ENCODE results near the gene GLYATL1. TPM values are rescaled to one million over a fixed set of nuclear protein-coding genes. Genes with fewer than 3 reads are reported as not detected.

GLYATL1 gene, protein sequence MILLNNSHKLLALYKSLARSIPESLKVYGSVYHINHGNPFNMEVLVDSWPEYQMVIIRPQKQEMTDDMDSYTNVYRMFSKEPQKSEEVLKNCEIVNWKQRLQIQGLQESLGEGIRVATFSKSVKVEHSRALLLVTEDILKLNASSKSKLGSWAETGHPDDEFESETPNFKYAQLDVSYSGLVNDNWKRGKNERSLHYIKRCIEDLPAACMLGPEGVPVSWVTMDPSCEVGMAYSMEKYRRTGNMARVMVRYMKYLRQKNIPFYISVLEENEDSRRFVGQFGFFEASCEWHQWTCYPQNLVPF
- total RNA-seq (2014; rRNA removed; shearing (Covaris generic)), result 0.56 and 1.5 TPM in 2 replicates

- no peak for DNase-seq (ENCODE audit: low spot score)
These were observed at the start of gene GLYATL1 for GRCh38 chr11:58939277-58939676. GLYATL1 (plus strand) TSS chr11:58939488; CDS start chr11:58947088, 7,600 bp downstream.

GRCh38 chr11:58893899-58894298, 45.4 kb upstream of the GLYATL1 start:
- DNase-seq (ENCODE audit: low spot score), result no peak

- DNase-seq (ENCODE audit: low spot score), result no peak
These were observed 41.2 kb upstream of the GLYATL1 start for GRCh38 chr11:58898106-58898505.

DNA sequence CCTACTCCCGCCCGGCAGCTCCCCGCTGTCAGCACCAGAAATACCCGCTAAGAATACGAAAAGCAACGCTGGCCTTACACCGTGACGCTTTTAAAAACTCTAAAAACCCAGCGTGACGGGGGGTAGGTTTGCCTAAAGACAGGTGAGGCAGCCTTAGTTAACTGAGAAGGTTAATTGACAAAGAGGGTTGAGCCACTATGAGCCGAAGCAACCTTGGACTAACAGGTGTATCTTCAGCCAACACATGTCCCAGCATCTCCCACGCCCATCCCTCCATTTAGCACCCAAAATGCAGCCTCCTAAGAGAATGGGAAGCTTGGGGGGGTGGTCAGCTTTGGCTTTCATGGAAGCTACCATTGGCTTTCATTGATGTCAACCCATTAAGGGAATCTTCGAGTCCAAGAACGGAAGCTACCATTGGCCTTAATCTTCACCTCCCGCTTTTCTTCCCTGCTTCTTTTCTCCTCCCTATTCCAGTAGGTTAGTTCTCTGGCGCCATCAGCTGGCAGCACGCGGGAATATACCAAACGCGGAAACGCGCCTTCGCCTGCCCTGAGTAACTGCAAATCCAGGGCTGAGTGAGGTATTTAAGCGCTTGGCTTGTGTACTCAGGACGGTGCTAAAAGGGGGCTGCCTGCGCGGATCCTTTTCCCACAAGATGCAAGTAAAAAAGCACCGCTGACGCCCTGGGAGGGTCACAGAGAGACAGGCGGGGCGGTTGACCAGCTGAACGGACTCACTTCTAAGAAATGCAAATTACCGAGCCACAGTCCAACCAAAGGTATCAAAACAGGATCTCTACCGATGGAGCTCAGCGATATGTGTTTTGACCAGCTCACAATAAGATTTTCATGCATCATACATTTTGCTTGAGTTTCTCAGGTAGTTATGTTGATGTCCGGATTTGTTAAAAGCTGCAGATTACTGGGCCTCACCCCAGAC, 38.5 kb upstream of the GLYATL1 start:
- DNase-seq (ENCODE audit: low spot score), result peak; percentile 27

GRCh38 chr11:58902881-58903280, 36.4 kb upstream of the GLYATL1 start:
- DNase-seq (ENCODE audit: low spot score), result no peak

DNA sequence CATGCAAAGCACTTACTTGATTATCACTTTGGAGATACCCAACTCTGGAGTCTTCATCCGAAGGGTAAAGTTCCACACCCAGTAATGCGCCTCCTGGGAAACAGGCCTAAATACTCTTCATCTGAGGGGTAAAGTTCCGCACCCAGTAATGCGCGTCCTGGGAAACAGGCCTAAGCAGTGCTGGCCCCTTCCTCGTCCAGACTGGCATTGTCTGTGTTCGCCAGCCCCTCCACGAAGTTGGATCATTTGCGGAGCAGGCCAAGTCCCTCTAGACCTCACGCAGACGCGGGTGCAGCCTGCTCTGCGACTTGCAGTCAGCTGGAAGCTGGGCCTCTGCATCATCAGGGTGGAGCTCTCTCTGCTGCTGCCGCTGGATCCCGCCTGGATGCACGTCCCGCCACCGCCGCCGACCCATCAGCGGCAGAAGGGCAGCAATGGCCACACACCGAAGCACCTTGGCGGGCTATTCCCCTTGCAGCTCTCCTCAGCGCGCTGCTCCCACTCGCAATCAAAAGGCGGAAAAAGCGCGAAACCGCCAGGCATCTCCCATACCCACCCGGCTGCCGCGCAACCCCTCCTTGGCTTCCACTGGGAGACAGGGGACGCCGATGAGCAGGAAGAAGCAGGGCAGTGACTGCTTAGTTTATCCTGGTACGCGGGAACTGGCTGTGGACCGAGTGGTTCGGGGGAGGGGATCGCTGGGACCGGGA, 34.1 kb upstream of the GLYATL1 start:
- peak; percentile 56 for DNase-seq (ENCODE audit: low spot score)

GRCh38 chr11:58905721-58906547, 33.4 kb upstream of the GLYATL1 start:
- peak; percentile 90 for DNase-seq (ENCODE audit: low spot score)

GRCh38 chr11:58907780-58908179, 31.5 kb upstream of the GLYATL1 start:
- no peak for DNase-seq (ENCODE audit: low spot score)

DNA sequence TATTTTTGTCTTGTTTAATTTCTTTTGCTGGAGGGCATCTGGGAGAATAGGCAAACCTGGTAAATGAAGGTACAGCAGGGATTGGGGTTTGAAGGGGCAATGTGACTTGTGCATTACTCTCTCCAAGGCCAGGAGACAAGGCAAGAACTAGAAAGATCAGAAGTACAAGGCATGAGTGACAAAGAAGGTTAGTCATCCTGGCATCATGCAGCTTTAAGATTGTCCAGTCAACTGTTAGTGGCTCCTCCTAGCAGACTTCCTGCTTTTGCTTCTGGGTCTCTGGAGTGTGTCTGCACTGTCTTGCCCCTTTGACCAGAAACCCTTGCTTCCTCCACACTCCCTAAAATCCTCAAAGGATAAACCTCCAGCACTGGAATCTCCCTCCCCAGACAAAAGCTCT, 27.2 kb upstream of the GLYATL1 start:
- DNase-seq (ENCODE audit: low spot score), result no peak

DNA sequence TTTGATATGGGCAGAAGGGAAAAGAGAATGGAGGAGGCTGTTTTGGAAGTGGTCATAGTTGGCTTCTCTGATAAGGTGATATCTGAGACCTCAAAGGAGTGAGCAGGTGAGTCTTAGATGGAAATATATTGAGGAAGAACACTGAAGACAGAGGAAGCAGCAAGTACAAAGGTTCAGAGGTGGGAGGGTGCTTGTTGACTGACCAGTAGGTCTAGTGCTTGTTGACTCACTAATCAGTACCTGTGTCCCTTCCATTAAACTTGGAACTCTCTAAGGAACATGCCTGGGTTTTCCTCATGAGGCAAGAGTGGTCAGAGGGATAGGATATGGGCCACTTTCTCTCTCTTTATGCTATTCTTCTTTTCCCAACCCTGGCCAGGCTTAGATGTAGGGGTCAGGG, 25.6 kb upstream of the GLYATL1 start:
- DNase-seq (ENCODE audit: low spot score), result no peak

GRCh38 chr11:58914821-58915543, 24.3 kb upstream of the GLYATL1 start:
- no peak for DNase-seq (ENCODE audit: low spot score)

DNA sequence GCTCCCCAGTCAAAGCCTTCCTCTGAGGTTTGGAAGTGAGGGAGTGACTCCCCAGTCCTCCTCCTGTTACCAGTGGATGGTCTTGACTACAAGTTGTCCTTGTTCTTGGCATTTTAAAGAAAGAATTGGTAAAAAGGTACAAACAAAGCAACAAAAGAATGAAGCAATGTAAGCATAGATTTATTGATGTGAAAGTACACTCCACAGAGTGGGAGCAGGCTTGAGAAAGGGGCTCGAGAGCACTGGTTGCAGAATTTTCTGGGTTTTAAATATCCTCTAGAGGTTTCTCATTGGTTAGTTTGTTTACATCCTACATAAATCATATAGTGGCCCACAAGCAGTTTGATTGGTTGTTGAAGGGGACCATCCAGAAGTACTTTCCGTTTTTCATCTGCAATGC, 22.7 kb upstream of the GLYATL1 start:
- no peak for DNase-seq (ENCODE audit: low spot score)

DNA sequence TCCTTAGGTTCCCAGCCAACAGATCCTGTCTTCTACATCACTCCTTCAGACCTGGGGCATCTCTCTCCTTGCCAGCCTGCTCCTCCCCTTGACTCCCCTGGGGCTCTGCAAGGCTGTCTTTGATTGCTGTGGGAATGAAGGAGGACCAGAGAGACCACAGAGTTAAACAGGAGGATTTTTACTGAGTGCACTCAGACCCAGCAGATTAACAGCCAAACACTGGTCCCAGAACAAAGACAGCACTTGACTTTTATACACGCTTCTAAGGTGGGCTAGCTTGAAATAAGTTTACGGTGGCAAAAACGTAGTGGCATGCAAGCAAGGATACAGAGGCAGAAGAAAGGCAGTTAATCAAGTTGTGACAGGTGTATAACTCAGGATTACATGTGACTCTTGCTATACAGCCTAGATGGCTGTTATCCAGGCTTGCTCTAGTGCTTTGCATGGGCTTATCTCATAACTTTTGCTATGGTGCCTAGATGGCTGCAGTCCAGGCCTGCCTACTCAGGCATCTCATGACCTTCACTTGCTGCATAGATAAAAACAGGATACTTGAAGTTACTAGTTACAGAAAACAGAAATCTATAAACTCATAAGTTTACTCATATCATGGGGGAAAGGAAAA, 22.0 kb upstream of the GLYATL1 start:
- DNase-seq (ENCODE audit: low spot score), result no peak

DNA sequence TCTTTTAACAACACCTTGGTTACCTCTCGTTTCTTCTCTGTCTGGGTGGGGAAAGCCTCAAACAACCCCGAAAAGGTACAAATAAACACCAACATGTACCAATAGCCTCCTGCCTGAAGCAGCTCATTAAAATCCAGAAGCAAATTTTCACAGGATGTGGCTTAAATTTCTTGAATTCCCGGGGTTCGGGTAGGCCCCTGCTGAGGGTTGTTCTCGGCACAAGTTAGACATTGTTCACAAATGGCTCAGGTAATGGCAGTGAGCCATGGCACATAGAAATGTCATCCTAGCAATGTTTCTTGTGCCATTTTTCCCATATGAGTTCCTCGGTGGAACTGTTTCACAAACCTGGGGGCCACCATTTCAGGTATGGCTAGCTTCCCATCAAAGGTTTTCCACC, 19.7 kb upstream of the GLYATL1 start:
- DNase-seq (ENCODE audit: low spot score), result peak; percentile 8

- no peak for DNase-seq (ENCODE audit: low spot score)
These were observed 19.3 kb upstream of the GLYATL1 start for GRCh38 chr11:58919980-58920379.

GRCh38 chr11:58921778-58922390, 17.4 kb upstream of the GLYATL1 start:
- no peak for DNase-seq (ENCODE audit: low spot score)

GRCh38 chr11:58922479-58922878, 16.8 kb upstream of the GLYATL1 start:
- DNase-seq (ENCODE audit: low spot score), result no peak

DNA sequence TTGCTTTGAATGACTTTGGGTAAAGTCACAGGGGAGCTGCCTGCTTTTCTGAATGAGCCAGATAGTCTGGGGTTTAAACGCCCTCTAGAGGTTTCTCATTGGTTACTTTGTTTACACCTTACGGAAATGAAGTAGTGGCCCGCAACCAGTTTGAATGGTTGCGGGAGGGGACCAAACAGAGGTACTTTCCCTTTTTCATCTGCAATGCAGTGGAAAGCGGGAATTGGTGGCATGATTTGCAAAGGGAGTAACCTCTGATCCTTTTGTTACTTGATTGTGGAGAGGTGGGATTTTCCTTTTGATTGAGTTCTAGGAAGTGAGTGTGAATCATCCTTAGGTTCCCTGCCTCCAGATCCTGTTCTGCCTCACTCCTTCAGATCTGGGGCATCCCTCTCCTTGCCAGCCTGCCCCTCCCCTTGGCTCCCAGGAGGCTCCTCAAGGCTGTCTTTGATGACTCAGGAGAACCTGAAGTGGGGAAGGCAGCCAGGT, 15.9 kb upstream of the GLYATL1 start:
- peak; percentile 46 for DNase-seq (ENCODE audit: low spot score)

DNA sequence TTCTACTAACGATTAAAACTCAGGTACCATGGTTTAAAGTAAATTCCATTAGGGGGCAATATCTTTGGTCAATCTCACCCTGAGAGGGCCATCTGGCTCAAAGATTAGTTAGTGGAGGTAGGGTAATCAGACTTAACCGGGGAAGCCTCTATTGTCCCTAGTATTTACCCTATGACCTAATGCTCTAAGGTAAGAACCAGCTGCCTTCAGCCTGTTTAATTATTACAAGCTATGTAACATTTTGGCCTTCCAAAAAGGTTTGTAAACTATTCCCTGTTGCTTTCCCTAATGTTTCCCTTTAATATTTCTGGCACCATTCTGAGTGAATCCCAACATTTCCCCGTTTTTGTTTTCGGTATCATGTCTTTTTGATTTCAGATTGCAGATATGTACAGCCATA, 15.1 kb upstream of the GLYATL1 start:
- no peak for DNase-seq (ENCODE audit: low spot score)

GRCh38 chr11:58926251-58926650, 13.0 kb upstream of the GLYATL1 start:
- DNase-seq (ENCODE audit: low spot score), result peak; percentile 80
